C4-2B (cell line): Measurements from ENCODE around the gene PANK3.
"Not testable (repeated sequence)": the region's sequence is repeated elsewhere in the genome, so short reads cannot be mapped to it uniquely, and the experiment has no call there.

Experiments used
- ZFX ChIP-seq: fragments of 450-650 bp; IDR thresholded peaks from 2 replicates; pipeline ENCODE4 v1.6.1; 2017
- TF ChIP-seq, protein P1 (sequence below): fragments of 450-650 bp; conservative IDR thresholded peaks from 2 replicates; pipeline ENCODE4 v1.5.1; 2017; ENCODE audit warnings: mild to moderate bottlenecking

DNA sequence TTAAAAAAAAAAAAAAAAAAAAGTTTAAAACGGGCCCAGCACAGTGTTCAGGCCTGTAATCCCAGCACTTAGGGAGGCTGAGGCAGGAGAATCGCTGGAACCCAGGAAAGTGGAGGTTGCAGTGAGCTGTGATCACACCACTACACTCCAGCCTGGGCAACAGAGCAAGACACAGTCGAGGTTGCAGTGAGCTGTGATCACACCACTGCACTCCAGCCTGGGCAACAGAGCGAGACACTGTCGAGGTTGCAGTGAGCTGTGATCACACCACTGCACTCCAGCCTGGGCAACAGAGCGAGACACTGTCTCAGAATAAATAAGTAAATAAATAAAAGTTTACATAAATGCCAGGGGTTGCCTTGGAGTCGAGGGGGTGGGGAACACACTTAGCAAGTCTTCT, 44.8 kb downstream of the PANK3 start:
- TF ChIP-seq, protein P1, sequence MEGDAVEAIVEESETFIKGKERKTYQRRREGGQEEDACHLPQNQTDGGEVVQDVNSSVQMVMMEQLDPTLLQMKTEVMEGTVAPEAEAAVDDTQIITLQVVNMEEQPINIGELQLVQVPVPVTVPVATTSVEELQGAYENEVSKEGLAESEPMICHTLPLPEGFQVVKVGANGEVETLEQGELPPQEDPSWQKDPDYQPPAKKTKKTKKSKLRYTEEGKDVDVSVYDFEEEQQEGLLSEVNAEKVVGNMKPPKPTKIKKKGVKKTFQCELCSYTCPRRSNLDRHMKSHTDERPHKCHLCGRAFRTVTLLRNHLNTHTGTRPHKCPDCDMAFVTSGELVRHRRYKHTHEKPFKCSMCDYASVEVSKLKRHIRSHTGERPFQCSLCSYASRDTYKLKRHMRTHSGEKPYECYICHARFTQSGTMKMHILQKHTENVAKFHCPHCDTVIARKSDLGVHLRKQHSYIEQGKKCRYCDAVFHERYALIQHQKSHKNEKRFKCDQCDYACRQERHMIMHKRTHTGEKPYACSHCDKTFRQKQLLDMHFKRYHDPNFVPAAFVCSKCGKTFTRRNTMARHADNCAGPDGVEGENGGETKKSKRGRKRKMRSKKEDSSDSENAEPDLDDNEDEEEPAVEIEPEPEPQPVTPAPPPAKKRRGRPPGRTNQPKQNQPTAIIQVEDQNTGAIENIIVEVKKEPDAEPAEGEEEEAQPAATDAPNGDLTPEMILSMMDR, result not testable (repeated sequence)
- TF ChIP-seq ZFX, result not testable (repeated sequence)
